Measurements from ENCODE around the gene PPP1R2C.
A peak's percentile ranks its signal among the peaks of the same experiment; 100 is the strongest.

PPP1R2C gene

GRCh38 chrX:42778096-42778495, at the start of gene PPP1R2C:
Gene PPP1R2C, minus strand, starts transcription at chrX:42778163. Its CDS starts 84 bp downstream, at chrX:42778079.
- peak in 1 of 4 experiments; percentile 7 for DNase-seq (ENCODE audit: low read depth in 4 of 4, low spot score in 1 of 4)

- no peak for DNase-seq (ENCODE audit: low read depth in 4 of 4, low spot score in 1 of 4)
Measured at GRCh38 chrX:42825201-42825600, 47.2 kb upstream of the PPP1R2C start.

- no peak for DNase-seq (ENCODE audit: low read depth in 4 of 4, low spot score in 1 of 4)
Measured at GRCh38 chrX:42824541-42824940, 46.6 kb upstream of the PPP1R2C start.

- DNase-seq (ENCODE audit: low read depth in 4 of 4, low spot score in 1 of 4) = no peak
Measured at GRCh38 chrX:42823443-42823842, 45.5 kb upstream of the PPP1R2C start.

- DNase-seq (ENCODE audit: low read depth in 4 of 4, low spot score in 1 of 4) = no peak
Measured at GRCh38 chrX:42821803-42822443, 44.0 kb upstream of the PPP1R2C start.

GRCh38 chrX:42818151-42818921, 40.4 kb upstream of the PPP1R2C start:
- DNase-seq (ENCODE audit: low read depth in 4 of 4, low spot score in 1 of 4) = no peak

GRCh38 chrX:42809569-42809968, 31.6 kb upstream of the PPP1R2C start:
- DNase-seq (ENCODE audit: low read depth in 4 of 4, low spot score in 1 of 4) = no peak

- no peak for DNase-seq (ENCODE audit: low read depth in 4 of 4, low spot score in 1 of 4)
Measured at GRCh38 chrX:42807393-42807792, 29.4 kb upstream of the PPP1R2C start.

GRCh38 chrX:42804524-42804923, 26.6 kb upstream of the PPP1R2C start:
- DNase-seq (ENCODE audit: low read depth in 4 of 4, low spot score in 1 of 4) = no peak

- DNase-seq (ENCODE audit: low read depth in 4 of 4, low spot score in 1 of 4) = no peak
Measured at GRCh38 chrX:42803320-42803719, 25.4 kb upstream of the PPP1R2C start.

GRCh38 chrX:42797651-42798269, 19.8 kb upstream of the PPP1R2C start:
- no peak for DNase-seq (ENCODE audit: low read depth in 4 of 4, low spot score in 1 of 4)

GRCh38 chrX:42783451-42783850, 5.5 kb upstream of the PPP1R2C start:
- no peak for DNase-seq (ENCODE audit: low read depth in 4 of 4, low spot score in 1 of 4)

- no peak for DNase-seq (ENCODE audit: low read depth in 4 of 4, low spot score in 1 of 4)
Measured at GRCh38 chrX:42776195-42776594, 1.8 kb downstream of the PPP1R2C start.

GRCh38 chrX:42772874-42773273, 5.1 kb downstream of the PPP1R2C start:
- no peak for DNase-seq (ENCODE audit: low read depth in 4 of 4, low spot score in 1 of 4)

- DNase-seq (ENCODE audit: low read depth in 4 of 4, low spot score in 1 of 4) = no peak
Measured at GRCh38 chrX:42771506-42772335, 6.2 kb downstream of the PPP1R2C start.

GRCh38 chrX:42770566-42770965, 7.4 kb downstream of the PPP1R2C start:
- no peak for DNase-seq (ENCODE audit: low read depth in 4 of 4, low spot score in 1 of 4)

- DNase-seq (ENCODE audit: low read depth in 4 of 4, low spot score in 1 of 4) = no peak
Measured at GRCh38 chrX:42759881-42760280, 18.1 kb downstream of the PPP1R2C start.

- DNase-seq (ENCODE audit: low read depth in 4 of 4, low spot score in 1 of 4) = no peak
Measured at GRCh38 chrX:42755815-42756214, 22.1 kb downstream of the PPP1R2C start.

- DNase-seq (ENCODE audit: low read depth in 4 of 4, low spot score in 1 of 4) = no peak
Measured at GRCh38 chrX:42754603-42755002, 23.4 kb downstream of the PPP1R2C start.

- DNase-seq (ENCODE audit: low read depth in 4 of 4, low spot score in 1 of 4) = no peak
Measured at GRCh38 chrX:42754115-42754514, 23.8 kb downstream of the PPP1R2C start.

GRCh38 chrX:42752730-42753129, 25.2 kb downstream of the PPP1R2C start:
- DNase-seq (ENCODE audit: low read depth in 4 of 4, low spot score in 1 of 4) = no peak
